Small intestine (tissue), 7 donors: ENCODE results near the gene B4GAT1. TPM values are rescaled to one million over a fixed set of nuclear protein-coding genes. Genes with fewer than 3 reads are reported as not detected.
"Not testable (repeated sequence)": the region's sequence is repeated elsewhere in the genome, so short reads cannot be mapped to it uniquely, and the experiment has no call there.

Source experiments
- DNase-seq, 2 donors: peaks; one replicate each; pipeline versions ENCODE4 v3.0.0 to v3.0.0-alpha.2; 2013
- FAIRE-seq: peaks from 2 replicates; lab custom pipeline; 2012; peaks lifted over from hg19 to GRCh38; lab: Jason Lieb, UNC
- H3K27ac ChIP-seq, 3 donors: one replicate each; pipeline ENCODE4 v1.5.1; 2013; ENCODE audit warnings: low read length in 2 of 3, mild to moderate bottlenecking in 2 of 3, control low read depth in 1 of 3, inconsistent platforms in 1 of 3, low read depth in 1 of 3, moderate library complexity in 1 of 3
- H3K27me3 ChIP-seq, 3 donors: one replicate each; pipeline ENCODE4 v1.6.1; 2013; ENCODE audit warnings: low read length in 3 of 3, inconsistent platforms in 1 of 3; ENCODE audit not compliant: control insufficient read depth in 3 of 3, insufficient read depth in 3 of 3
- H3K36me3 ChIP-seq, 3 donors: one replicate each; pipeline ENCODE4 v1.6.1; 2013; ENCODE audit warnings: low read length in 3 of 3, inconsistent platforms in 1 of 3, low read depth in 1 of 3, mild to moderate bottlenecking in 1 of 3, moderate library complexity in 1 of 3; ENCODE audit not compliant: control insufficient read depth in 3 of 3, insufficient read depth in 2 of 3
- H3K4me1 ChIP-seq, 3 donors: one replicate each; pipeline ENCODE4 v1.6.1; 2013; ENCODE audit warnings: low read length in 2 of 3, inconsistent platforms in 1 of 3, low read depth in 1 of 3, mild to moderate bottlenecking in 1 of 3, moderate library complexity in 1 of 3; ENCODE audit not compliant: control insufficient read depth in 3 of 3, insufficient read depth in 2 of 3
- H3K4me3 ChIP-seq, 3 donors: one replicate each; pipeline ENCODE4 v1.5.1; 2013; ENCODE audit warnings: low read length in 3 of 3, control low read depth in 1 of 3, inconsistent platforms in 1 of 3, low read depth in 1 of 3, mild to moderate bottlenecking in 1 of 3, moderate library complexity in 1 of 3
- H3K9me3 ChIP-seq, 2 donors: one replicate each; pipeline ENCODE4 v1.6.1; 2013; ENCODE audit warnings: low read depth in 1 of 2, low read length in 1 of 2; ENCODE audit not compliant: control insufficient read depth in 2 of 2, insufficient read depth in 1 of 2
- WGBS, 3 donors: extraction: QIAGEN DNeasy Blood & Tissue Kit; methylation state at CpG; one replicate each; pipeline ENCODE4 v1.1.7; 2013; 5-methylcytosine and 5-hydroxymethylcytosine counted together
- polyA plus RNA-seq, 4 donors: library from polyadenylated mRNA; stranded (reverse) in 3 of 4; unstranded in 1 of 4; fragments of 200-250 nt in 3 of 4; fragments of 120-200 nt in 1 of 4; gene quantifications; one replicate each; pipeline versions ENCODE4 v1.2.1 to v1.2.3, GENCODE V29; 2013
- donor health status: healthy with polysubstance abuse.
- donor health status: control.
- donor health status: control.
- donor health status: Bipolar disorder and iron deficiency.
- donor health status: healthy.

B4GAT1 gene
- polyA plus RNA-seq, 4 donors: 12.2 to 28.0 (median 20.8) TPM

DNA sequence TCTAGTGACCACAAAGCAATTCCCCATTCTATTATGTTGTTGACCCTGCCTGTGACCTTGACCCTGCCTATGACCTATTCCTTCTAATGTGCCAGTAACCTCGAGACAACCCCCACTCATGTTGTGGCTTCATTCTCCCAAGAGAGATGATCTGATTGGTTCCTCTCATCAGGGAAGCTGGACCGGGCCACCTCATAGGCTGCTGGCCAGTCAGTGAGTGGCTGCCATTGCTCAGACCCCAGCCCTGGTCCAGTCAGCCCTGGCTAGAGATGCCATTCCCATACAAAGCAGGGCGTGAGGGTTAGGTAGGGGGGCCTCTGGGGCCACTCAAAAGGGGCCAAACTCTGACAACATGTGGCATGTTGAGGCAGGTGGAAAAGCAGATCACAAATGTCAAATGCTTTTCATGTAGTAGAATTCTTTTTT is 12.2 kb upstream of the B4GAT1 start:
- no peak overlapping the region for H3K4me3 ChIP-seq
- no peaks in the 10 kb centered on the region for H3K27me3 ChIP-seq
- WGBS, 3 donors: 62 to 74% (median 67%) methylated on average over 3 of the region's 3 CpGs
- DNase-seq (no peak), FAIRE-seq (no peak)
- H3K9me3 ChIP-seq: no peaks in the 10 kb centered on the region
- H3K27ac ChIP-seq: no peak overlapping the region
- peaks cover 0 to 80% (median 5%) of the 10 kb centered on the region in 3 donors for H3K36me3 ChIP-seq
- no peaks in the 10 kb centered on the region for H3K4me1 ChIP-seq

GRCh38 chr11:66350560-66351235 is 3.3 kb upstream of the B4GAT1 start:
- H3K27ac ChIP-seq: peak overlapping the region; percentile 41 to 98 (median 84)
- peak in 1 of 2 donors; percentile 61 for DNase-seq

GRCh38 chr11:66349084-66349386 is 1.6 kb upstream of the B4GAT1 start:
- DNase-seq (peak in 1 of 2 donors; percentile 46), FAIRE-seq (no peak)
- Histone ChIP-seq H3K4me3 (peak overlapping the region in 2 of 3 donors; percentile 1 to 69), H3K9me3 (peaks cover 0 to 6% of the 10 kb centered on the region in 2 donors), H3K4me1 (peaks cover 3 to 59% (median 6%) of the 10 kb centered on the region in 3 donors), H3K27me3 (no peaks in the 10 kb centered on the region), H3K27ac (peak overlapping the region; percentile 78 to 98 (median 96)), H3K36me3 (peaks cover 0 to 9% (median 0%) of the 10 kb centered on the region in 3 donors)
- 18 to 69% (median 33%) methylated on average over 2 of the region's 2 CpGs for WGBS, 3 donors

More at GRCh38 chr11:66350560-66351235, 3.3 kb upstream of the B4GAT1 start:
- peaks cover 3 to 54% (median 6%) of the 10 kb centered on the region in 3 donors for H3K4me1 ChIP-seq
- peaks cover 0 to 18% (median 0%) of the 10 kb centered on the region in 3 donors for H3K36me3 ChIP-seq
- H3K4me3 ChIP-seq, H3K9me3 ChIP-seq, H3K27me3 ChIP-seq, FAIRE-seq: not testable (repeated sequence)
- 25 to 57% (median 44%) methylated on average over 8 of the region's 8 CpGs for WGBS, 3 donors

- H3K27me3 ChIP-seq: no peaks in the 10 kb centered on the region
- H3K9me3 ChIP-seq: no peaks in the 10 kb centered on the region
- peaks cover 0 to 15% (median 1%) of the 10 kb centered on the region in 3 donors for H3K36me3 ChIP-seq
- H3K4me1 ChIP-seq: peaks cover 3 to 42% (median 6%) of the 10 kb centered on the region in 3 donors
- peak overlapping the region; percentile 69 to 80 (median 72) for H3K4me3 ChIP-seq
- WGBS, 3 donors: 10 to 28% (median 19%) methylated on average over 57 to 68 of the region's 68 CpGs
- DNase-seq: peak in 1 of 2 donors; percentile 70
- FAIRE-seq: no peak
- peak overlapping the region; percentile 81 to 93 (median 87) for H3K27ac ChIP-seq
These were observed 679 bp downstream of the B4GAT1 start for GRCh38 chr11:66346476-66347424.

- WGBS, 3 donors: 3 to 6% (median 5%) methylated on average over 7 of the region's 7 CpGs
- peak overlapping the region in 2 of 3 donors; percentile 47 to 77 for H3K27ac ChIP-seq
- DNase-seq: no peak
- no peak for FAIRE-seq
- H3K36me3 ChIP-seq: peaks cover under 1 to 29% (median 9%) of the 10 kb centered on the region in 3 donors
- H3K4me3 ChIP-seq: peak overlapping the region in 2 of 3 donors; percentile 24 to 91
- no peaks in the 10 kb centered on the region for H3K9me3 ChIP-seq
- peaks cover 3 to 36% (median 6%) of the 10 kb centered on the region in 3 donors for H3K4me1 ChIP-seq
- no peaks in the 10 kb centered on the region for H3K27me3 ChIP-seq
These were observed 2.1 kb downstream of the B4GAT1 start for GRCh38 chr11:66345316-66345649.

GRCh38 chr11:66344550-66345315 is 2.7 kb downstream of the B4GAT1 start, which contains the start of gene BRMS1:
BRMS1 (minus strand) TSS chr11:66345104; CDS start chr11:66342234, 2,870 bp downstream.
- Histone ChIP-seq H3K4me1 (peaks cover 3 to 32% (median 6%) of the 10 kb centered on the region in 3 donors), H3K9me3 (no peaks in the 10 kb centered on the region), H3K36me3 (peaks cover 3 to 35% (median 9%) of the 10 kb centered on the region in 3 donors), H3K4me3 (peak within 1 kb of the TSS; percentile 70 to 91 (median 74)), H3K27ac (peak within 1 kb of the TSS; percentile 57 to 77 (median 62)), H3K27me3 (no peaks in the 10 kb centered on the region)
- 0% methylated on average over 46 to 59 of the region's 59 CpGs for WGBS, 3 donors
- FAIRE-seq (no peak), DNase-seq (peak; percentile 98 to 99)

- Histone ChIP-seq H3K36me3 (peaks cover 8 to 50% (median 9%) of the 10 kb centered on the region in 3 donors), H3K4me3 (no peak overlapping the region), H3K27ac (no peak overlapping the region), H3K27me3 (no peaks in the 10 kb centered on the region), H3K4me1 (peaks cover 3 to 21% (median 6%) of the 10 kb centered on the region in 3 donors), H3K9me3 (no peaks in the 10 kb centered on the region)
- no peak for FAIRE-seq
- no peak for DNase-seq
- WGBS, 3 donors: 89 to 92% (median 90%) methylated on average over 8 of the region's 8 CpGs
These were observed 4.3 kb downstream of the B4GAT1 start for GRCh38 chr11:66343176-66343575.
